GM18498 (cell line): ENCODE results near the gene TREX2.

Source experiments
- ATAC-seq: cut with Tn5 transposase; IDR thresholded peaks from one replicate; pipeline ENCODE4 v1.9.1; 2021; ENCODE audit warnings: mild to moderate bottlenecking, moderate library complexity; ENCODE audit not compliant: unreplicated experiment

The TREX2 gene

DNA sequence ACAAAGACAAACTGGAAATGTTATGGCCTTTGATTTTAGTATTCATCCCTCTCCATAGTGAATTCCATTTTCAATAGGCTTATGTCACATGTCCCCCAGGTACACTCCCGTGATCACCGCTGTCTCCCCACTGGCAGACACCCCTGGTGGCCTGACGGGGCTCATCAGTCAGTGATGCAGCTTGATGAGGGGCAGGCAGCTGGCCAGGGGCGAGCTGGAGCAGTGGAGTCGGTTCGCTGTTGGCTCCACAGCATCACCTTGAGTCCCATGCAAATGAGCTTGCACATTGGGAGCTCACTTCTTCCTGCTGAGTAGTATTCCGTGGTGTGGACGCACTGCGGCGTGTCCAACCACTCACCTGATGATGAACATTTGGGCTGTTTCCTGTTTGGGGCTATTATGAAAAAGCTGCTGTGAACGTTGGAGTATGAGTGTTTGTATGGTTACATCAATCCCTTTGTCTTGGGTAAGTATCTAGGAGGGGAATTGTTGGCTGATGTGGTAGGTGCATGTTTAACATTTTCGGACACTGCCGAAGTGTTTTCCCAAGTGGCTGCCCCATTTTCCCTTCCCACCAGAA, 5.2 kb downstream of the TREX2 start:
- no peak for ATAC-seq

GRCh38 chrX:153439977-153440376, 5.9 kb downstream of the TREX2 start:
- no peak for ATAC-seq

GRCh38 chrX:153438532-153438931, 7.3 kb downstream of the TREX2 start:
- ATAC-seq = no peak

DNA sequence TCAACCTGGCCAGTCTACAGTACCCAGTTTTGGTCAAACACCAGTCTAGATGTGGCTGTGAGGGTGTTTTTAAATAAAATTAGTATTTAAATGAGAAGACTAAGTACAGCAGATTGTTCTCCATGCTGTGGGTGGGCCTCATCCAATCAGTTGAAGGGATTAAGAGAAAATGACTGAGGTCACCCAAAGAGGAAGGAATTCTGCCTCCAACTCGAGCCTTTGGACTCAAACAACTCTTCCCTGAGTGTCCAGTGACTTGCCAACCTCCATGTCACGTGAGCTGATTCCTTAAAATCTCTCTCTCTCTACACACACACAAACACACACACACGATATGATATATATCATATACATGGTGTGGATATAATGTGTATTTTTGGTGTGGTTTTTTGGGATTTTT, 10.0 kb downstream of the TREX2 start:
- ATAC-seq = no peak

DNA sequence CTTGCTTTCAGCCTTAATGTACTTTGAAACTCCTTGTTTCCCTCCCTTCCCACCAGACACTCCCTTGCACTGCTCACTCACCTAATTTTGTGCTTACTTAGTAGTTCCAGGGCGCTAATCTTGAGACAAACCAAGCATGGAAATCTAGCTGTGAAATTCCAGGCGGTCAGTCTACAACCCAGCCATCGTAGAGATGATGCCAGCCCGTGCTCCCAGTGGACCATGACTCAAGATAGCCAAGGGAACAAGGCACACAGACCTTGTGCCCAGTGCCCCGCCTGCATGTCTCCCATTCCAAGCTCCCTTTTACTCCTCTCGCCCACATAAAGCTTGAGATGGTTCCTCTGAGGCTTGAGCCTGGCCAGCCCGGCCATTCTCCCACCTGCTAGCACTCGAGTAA, 11.1 kb downstream of the TREX2 start:
- ATAC-seq = no peak

DNA sequence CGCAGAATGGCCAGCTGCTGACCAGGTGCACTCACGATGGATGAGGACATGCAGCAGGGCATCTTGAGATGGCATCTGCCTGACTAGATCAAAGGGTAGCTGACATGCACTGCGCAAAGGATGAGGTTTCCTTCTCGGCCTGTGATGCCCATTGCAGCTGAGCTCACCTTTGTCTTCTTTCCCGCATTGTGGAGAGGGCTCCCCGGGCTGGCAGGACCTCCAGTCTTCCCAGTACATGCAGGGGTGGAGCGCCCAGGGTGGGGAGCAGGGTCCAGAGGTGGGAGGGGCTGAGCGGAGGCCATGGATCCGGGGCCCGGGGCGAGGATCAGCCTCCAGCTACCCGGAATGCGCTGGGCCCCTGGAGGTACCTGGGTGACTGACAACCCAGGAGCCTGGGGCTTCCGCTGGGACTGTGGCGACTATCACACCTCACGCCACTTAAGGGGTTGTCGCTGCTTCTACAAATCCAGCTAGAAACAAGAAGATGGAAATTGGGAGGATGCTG, 12.0 kb downstream of the TREX2 start:
- ATAC-seq = no peak

DNA sequence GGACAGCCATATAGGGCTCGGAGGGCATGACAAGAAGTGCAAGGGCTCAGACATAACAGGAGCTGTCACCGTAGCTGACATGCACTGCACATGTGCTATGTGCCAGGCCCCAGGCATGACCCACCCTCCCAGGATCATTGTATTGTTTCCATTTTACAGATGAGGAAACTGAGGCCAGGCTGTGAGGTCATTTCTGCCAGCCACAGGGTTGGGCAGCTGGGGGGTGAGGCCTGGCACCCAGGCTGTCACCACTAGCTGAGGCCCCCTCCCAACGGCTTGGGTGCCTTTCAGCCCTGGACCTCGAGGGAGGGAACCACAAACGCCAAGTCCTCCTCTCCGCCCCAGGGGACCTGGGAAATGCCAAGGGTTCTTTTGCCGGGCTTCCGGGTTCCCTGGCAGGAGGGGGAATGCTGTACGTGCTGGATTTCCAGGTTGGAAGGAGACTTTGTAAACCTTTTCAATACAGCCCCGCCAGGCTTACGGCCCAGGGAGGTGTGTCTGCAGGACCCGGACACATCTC, 12.6 kb downstream of the TREX2 start:
- no peak for ATAC-seq

DNA sequence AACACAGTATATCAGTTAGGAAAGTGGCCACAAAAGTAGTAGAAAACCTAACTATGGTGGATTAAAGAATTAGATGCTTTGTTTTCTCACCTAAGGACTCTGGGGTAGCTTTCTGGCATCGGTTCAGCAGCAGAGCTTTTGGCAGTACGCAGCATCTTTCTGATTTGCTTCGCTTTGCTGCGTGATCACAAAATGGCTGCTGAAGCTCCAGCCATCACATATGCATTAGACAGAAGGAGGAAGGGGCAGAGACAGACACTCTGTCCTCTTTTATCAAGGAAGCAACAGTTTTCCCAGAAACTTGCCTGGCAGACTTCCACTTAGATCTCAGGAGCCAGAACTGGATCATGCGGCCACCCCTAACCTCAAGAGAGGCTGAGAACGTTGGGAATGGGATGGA, 15.1 kb downstream of the TREX2 start:
- no peak for ATAC-seq

DNA sequence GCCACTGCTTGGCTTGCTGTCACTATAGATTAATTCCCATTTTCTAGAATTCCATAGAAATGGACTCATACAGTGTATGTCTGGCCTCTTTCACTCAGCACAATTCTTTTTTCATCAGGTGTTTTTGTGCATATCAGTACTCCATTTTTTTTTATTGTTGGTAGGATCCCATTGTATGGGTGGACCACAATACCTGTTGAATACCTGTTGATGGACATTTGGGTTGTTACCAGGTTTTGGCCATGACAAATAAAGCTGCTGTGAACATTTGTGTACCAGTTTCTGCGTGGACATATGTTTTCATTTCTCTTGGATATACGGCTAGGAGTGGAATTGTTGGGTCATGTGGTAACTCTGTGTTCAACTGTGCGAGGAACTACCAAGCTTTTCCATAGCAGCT, 19.7 kb downstream of the TREX2 start:
- ATAC-seq = no peak

GRCh38 chrX:153423652-153424051, 22.2 kb downstream of the TREX2 start:
- ATAC-seq = no peak

- ATAC-seq = no peak
Observed at GRCh38 chrX:153421856-153422255, 24.0 kb downstream of the TREX2 start.

GRCh38 chrX:153420851-153421599, 24.8 kb downstream of the TREX2 start:
- ATAC-seq = no peak

- no peak for ATAC-seq
Observed at GRCh38 chrX:153417637-153418036, 28.2 kb downstream of the TREX2 start.

DNA sequence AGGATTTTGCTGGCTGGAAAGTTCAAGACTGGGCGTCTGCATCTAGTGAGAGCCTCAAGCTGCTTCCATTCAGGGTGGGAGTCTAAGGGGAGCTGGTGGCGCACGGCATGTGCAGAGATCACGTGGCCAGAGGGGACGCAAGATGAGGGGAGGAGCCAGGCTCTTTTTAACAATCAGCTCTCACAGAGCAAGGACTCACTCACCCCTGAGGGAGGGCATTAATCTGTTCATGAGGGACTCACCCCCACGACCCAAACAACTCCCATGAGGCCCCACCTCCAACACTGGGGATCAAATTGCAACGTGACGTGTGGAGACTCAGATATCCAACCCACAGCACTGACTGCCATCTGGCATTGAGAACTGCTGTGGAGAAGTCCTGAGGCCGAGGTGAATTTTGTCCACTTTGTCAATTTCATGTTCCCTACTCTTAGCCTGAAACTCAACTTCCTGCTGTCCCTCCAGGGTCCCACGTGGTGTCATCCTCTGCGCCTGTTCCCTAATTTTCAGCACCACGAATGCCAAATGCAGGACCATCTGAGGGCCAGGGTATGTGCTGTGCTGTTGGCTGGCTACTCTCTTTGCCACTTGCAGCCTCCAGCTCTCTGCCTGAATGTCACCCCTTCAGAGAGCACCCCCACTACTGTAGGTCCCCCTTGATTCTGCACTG, 28.9 kb downstream of the TREX2 start:
- ATAC-seq = no peak

GRCh38 chrX:153414856-153415510, 30.9 kb downstream of the TREX2 start:
- ATAC-seq = no peak

GRCh38 chrX:153413731-153414130, 32.1 kb downstream of the TREX2 start:
- no peak for ATAC-seq

DNA sequence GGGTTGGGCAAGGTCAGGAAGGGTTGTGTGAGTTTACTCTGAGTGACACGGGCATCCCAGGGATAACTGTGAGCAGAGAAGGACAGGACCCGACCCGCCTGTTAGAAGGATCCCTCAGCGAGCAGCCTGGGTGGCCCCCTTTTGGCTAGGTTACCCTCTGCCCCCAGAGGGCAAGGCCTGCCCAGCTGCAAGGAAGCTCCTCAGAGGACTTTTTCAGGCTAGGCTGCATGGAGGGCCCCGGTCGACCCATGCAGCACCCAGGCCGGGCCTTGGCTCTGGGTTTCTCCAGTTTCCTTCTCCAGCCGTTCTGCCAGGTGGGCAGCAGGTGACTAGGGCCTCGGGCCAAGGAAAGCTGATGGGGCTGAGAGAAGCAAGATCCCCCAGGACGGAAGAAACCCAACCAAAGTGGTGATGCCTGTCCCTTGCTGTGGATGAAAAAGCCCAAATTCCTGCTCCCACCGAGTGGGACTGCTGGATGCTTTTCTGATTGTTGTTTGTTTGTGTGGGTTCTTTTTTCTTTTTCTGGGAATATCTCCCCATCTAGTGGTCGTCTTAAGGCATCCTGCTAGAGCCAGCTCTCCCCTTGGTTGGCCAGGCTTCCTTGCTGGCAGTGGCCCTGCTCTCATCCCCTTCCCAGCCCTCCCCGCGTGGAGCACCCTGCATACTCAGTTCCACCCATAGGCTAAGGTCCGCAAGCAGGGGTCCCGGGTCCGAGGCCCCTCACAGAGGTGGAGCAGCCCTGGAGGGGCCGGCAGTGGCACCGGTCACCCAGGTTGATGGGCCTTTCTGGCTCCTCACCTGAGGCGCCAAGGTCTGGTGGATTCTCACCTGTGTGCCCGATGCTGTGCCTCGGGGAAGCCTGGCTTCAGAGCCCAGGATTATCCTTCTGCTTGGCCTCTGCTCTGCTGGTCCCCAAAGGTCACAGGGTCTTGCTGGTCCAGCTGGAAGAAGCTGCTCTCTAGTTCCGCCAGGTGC, 32.8 kb downstream of the TREX2 start:
- ATAC-seq = no peak

DNA sequence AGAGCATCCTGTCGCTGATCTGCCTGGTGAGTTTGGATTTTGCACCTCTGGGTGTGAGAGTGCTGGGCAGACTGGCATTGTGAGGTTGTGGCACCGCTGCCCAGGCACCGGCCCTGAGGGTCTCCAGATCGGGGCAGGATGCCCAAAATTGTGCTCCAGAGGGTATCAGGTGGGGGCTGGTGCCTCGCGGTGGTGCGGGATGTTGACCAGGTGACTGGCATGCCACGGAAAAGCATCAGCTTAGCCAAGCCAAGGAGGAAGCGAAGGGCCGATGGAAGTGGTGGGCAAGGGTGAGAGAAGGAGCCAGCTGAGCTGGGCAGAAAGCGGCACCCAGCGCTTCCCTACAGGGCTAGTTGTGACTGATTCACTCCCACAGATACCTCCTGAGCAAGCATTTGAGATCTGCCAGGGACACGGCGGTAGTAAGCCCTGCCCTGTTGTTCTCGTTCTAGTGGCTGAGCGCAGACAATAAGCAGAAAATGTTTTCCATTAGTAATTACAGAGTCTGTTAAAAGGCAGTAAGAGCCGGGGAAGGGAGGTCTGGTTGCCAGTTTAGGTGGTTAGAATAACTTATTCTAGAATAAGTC, 33.8 kb downstream of the TREX2 start:
- ATAC-seq = no peak

DNA sequence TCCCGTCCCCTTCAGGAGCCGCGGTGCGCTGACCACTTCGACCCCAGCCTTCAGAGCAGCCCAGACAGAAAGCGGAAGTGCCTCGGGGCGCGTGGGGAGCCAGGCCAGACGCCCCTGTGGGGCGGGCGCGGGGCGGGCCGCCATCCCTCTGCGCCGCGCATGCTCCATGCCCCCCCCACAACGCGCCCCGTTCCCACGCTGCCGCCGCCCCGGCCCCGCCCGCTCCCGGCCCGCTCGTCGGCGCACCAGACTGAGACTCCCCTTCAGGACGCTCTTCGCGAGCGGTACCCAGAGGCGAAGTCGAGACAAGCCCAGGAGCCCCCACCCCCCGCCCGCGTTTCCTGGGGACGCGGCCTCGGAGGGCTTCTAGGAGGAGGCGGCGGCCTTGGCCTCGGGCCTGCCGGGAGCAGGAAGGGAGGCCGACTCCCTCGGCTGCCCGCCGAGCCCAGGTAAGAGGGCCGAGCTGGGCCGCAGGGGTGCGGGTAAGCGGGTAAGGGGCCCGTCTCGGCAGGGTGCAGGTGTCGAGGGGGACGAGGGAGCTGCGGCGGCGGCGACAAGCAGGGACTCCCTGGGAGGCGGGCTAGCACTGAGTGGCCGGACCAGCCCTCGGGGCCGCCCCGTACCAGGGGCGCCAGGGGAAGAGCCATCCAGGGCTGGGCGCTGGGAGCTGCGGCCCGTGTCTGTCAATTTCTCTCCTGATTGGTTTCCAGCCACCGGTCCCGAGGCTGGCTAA, 34.4 kb downstream of the TREX2 start, which contains the start of gene ZFP92:
Gene ZFP92 (plus strand): TSS at position 218 of the 733 bp plus-strand sequence. CDS start 6,851 bp downstream, outside the sequence.
- peak; percentile 83 for ATAC-seq
